HepG2 (cell line): ENCODE data around the gene TMEM9. TPM values are rescaled to one million over a fixed set of nuclear protein-coding genes. Genes with fewer than 3 reads are reported as not detected.

Experiments used
- ATAC-seq: fragments of 200-7000 bp; cut with Tn5 transposase; 3 replicates; pipeline ENCODE4 v1.9.1; 2020; ENCODE audit warnings: mild to moderate bottlenecking, moderate library complexity
- BruUV-seq: library from RNA; stranded (reverse); fragments of 400-500 nt; replicated peaks from 2 replicates; lab custom pipeline; 2021; lab: Mats Ljungman, UMichigan
- CTCF ChIA-PET: fragments of 300-600 bp; formaldehyde crosslinking; extraction: SDS; loops from one replicate; lab custom pipeline; 2021; ENCODE audit warnings: low total read pairs, inconsistent platforms, low intra/inter-chr PET ratio; lab: Yijun Ruan, JAX
- POLR2A ChIA-PET: fragments of 350-600 bp; sonication (Branson Sonifier 250); formaldehyde crosslinking; loops from one replicate; lab custom pipeline; 2020; ENCODE audit warnings: antibody characterized with exemption, inconsistent platforms; lab: Yijun Ruan, JAX
- DNase-seq: peaks from one replicate; pipeline ENCODE4 v3.0.0-alpha.2; 2015; ENCODE audit warnings: low spot score
- FAIRE-seq: peaks from 3 replicates; lab custom pipeline; 2011; peaks lifted over from hg19 to GRCh38; lab: Jason Lieb, UNC
- H2AFZ ChIP-seq: one replicate; pipeline ENCODE4 v1.6.1; 2011; ENCODE audit warnings: low read length, inconsistent platforms
- H3K27ac ChIP-seq: fragments of 300-600 bp; 3 replicates; pipeline ENCODE4 v1.8.0; 2011; ENCODE audit warnings: mixed run types, mild to moderate bottlenecking, mixed read lengths, low read length, inconsistent platforms; ENCODE audit not compliant: insufficient read depth; ENCODE audit errors: extremely low read length
- H3K27me3 ChIP-seq, 2 experiments: fragments of 200-600 bp in 1 of 2; 2 replicates in 1 of 2; 3 replicates in 1 of 2; pipeline versions ENCODE4 v1.6.0 to v1.8.0; 2011; ENCODE audit warnings: low read length in 2 of 2, mild to moderate bottlenecking in 2 of 2, moderate library complexity in 2 of 2, inconsistent platforms in 1 of 2; ENCODE audit not compliant: insufficient read depth in 2 of 2, control insufficient read depth in 1 of 2
- H3K36me3 ChIP-seq, 2 experiments: fragments of 200-600 bp in 1 of 2; replicated peaks in 1 of 2; 2 replicates in 1 of 2; 3 replicates in 1 of 2; pipeline versions ENCODE4 v1.5.1 to v1.8.0; 2011; ENCODE audit warnings: low read length in 2 of 2, inconsistent platforms in 1 of 2; ENCODE audit not compliant: insufficient read depth in 2 of 2, control insufficient read depth in 1 of 2
- H3K4me1 ChIP-seq: 2 replicates; pipeline ENCODE4 v1.5.1; 2012; ENCODE audit warnings: low read length, inconsistent platforms; ENCODE audit not compliant: insufficient read depth
- H3K4me2 ChIP-seq: 2 replicates; pipeline ENCODE4 v1.6.0; 2011; ENCODE audit warnings: low read depth, low read length, inconsistent platforms
- H3K4me3 ChIP-seq, 3 experiments: fragments of 200-600 bp in 1 of 3; sonication (generic), shearing (Covaris generic) in 1 of 3; replicated peaks in 1 of 3; 2 replicates each; pipeline ENCODE4 v1.5.1; 2011 to 2016; ENCODE audit warnings: low read length in 3 of 3, inconsistent platforms in 2 of 3, low read depth in 2 of 3, mild to moderate bottlenecking in 2 of 3, control low read depth in 1 of 3, mixed read lengths in 1 of 3; ENCODE audit not compliant: insufficient read depth in 1 of 3
- H3K79me2 ChIP-seq: one replicate; pipeline ENCODE4 v1.6.1; 2011; ENCODE audit warnings: low read length, inconsistent platforms; ENCODE audit not compliant: insufficient read depth
- H3K9ac ChIP-seq: 2 replicates; pipeline ENCODE4 v1.6.0; 2011; ENCODE audit warnings: mild to moderate bottlenecking, low read depth, low read length, inconsistent platforms; ENCODE audit not compliant: insufficient read depth
- H3K9me3 ChIP-seq: 2 replicates; pipeline ENCODE4 v1.5.1; 2012; ENCODE audit warnings: mild to moderate bottlenecking, low read length
- H4K20me1 ChIP-seq: 2 replicates; pipeline ENCODE4 v1.6.0; 2011; ENCODE audit warnings: inconsistent platforms, mild to moderate bottlenecking, low read length, moderate library complexity; ENCODE audit not compliant: insufficient read depth
- ATF2 ChIP-seq: sonication (generic); formaldehyde crosslinking; IDR thresholded peaks from 2 replicates; pipeline ENCODE4 v1.4.0; 2020; ENCODE audit warnings: missing genetic modification reagents
- CSRNP2 ChIP-seq: sonication (generic); formaldehyde crosslinking; conservative IDR thresholded peaks from 2 replicates; pipeline ENCODE4 v1.8.0; 2022; ENCODE audit warnings: low read depth, missing genetic modification reagents
- FOSL2 ChIP-seq: sonication (generic); formaldehyde crosslinking; IDR thresholded peaks from 2 replicates; pipeline ENCODE4 v1.4.0; 2020; ENCODE audit warnings: missing genetic modification reagents
- LCORL ChIP-seq, 2 experiments: fragments of 450-650 bp in 1 of 2; sonication (generic) in 1 of 2; formaldehyde crosslinking in 1 of 2; IDR thresholded peaks; 2 replicates each; pipeline versions ENCODE4 v1.5.0 to v1.6.1; 2017 to 2020; ENCODE audit warnings: antibody characterized with exemption in 1 of 2, missing genetic modification reagents in 1 of 2
- MYNN ChIP-seq: sonication (generic); formaldehyde crosslinking; IDR thresholded peaks from 2 replicates; pipeline ENCODE4 v1.4.0; 2020; ENCODE audit warnings: mild to moderate bottlenecking, low read depth, missing genetic modification reagents
- PTBP1 ChIP-seq: fragments of 200-400 bp; formaldehyde crosslinking; IDR thresholded peaks from 2 replicates; pipeline ENCODE4 v1.6.1; 2018; ENCODE audit warnings: low read length, low read depth; ENCODE audit not compliant: poor library complexity, severe bottlenecking
- RAD21 ChIP-seq: fragments of 450-650 bp; formaldehyde crosslinking; IDR thresholded peaks from 2 replicates; pipeline ENCODE4 v1.5.0; 2020; ENCODE audit warnings: mild to moderate bottlenecking
- RAD51 ChIP-seq: fragments of 450-650 bp; IDR thresholded peaks from 2 replicates; pipeline ENCODE4 v1.6.1; 2016; ENCODE audit warnings: borderline replicate concordance
- SRSF1 ChIP-seq: fragments of 200-400 bp; formaldehyde crosslinking; optimal IDR thresholded peaks from 2 replicates; pipeline ENCODE3; 2017; ENCODE audit warnings: mild to moderate bottlenecking, low read depth, low read length, moderate library complexity
- TGIF2 ChIP-seq: IDR thresholded peaks from 2 replicates; pipeline ENCODE4 v1.6.1; 2016; ENCODE audit warnings: control low read depth, missing compliant biosample characterization
- ZFP90 ChIP-seq: sonication (generic); formaldehyde crosslinking; IDR thresholded peaks from 2 replicates; pipeline ENCODE4 v1.8.0; 2022; ENCODE audit warnings: missing genetic modification reagents, mild to moderate bottlenecking, inconsistent platforms, borderline replicate concordance
- ZIK1 ChIP-seq: sonication (generic); formaldehyde crosslinking; IDR thresholded peaks from 2 replicates; pipeline ENCODE4 v1.5.0; 2020; ENCODE audit warnings: mild to moderate bottlenecking, low read depth, missing genetic modification reagents, borderline replicate concordance
- ZNF367 ChIP-seq: sonication (generic); formaldehyde crosslinking; IDR thresholded peaks from 2 replicates; pipeline ENCODE4 v1.4.0; 2020; ENCODE audit warnings: missing genetic modification reagents, borderline replicate concordance
- ZNF510 ChIP-seq: sonication (generic); formaldehyde crosslinking; IDR thresholded peaks from 2 replicates; pipeline ENCODE4 v1.4.0; 2020; ENCODE audit warnings: low read depth, mild to moderate bottlenecking, missing genetic modification reagents
- ZNF512B ChIP-seq: sonication (generic); formaldehyde crosslinking; IDR thresholded peaks from 2 replicates; pipeline ENCODE4 v1.5.1; 2020; ENCODE audit warnings: missing genetic modification reagents, mild to moderate bottlenecking, borderline replicate concordance
- ZNF557 ChIP-seq: sonication (generic); formaldehyde crosslinking; IDR thresholded peaks from 2 replicates; pipeline ENCODE4 v1.4.0; 2020; ENCODE audit warnings: missing genetic modification reagents
- ZNF616 ChIP-seq: sonication (generic); formaldehyde crosslinking; IDR thresholded peaks from 2 replicates; pipeline ENCODE4 v1.5.0; 2020; ENCODE audit warnings: low read depth, mild to moderate bottlenecking, missing genetic modification reagents
- ZNF839 ChIP-seq: sonication (generic); formaldehyde crosslinking; IDR thresholded peaks from 2 replicates; pipeline ENCODE4 v1.4.0; 2020; ENCODE audit warnings: missing genetic modification reagents, mild to moderate bottlenecking, borderline replicate concordance
- WGBS: methylation state at CpG from one replicate; pipeline ENCODE4 v1.1.6; 2017; ENCODE audit warnings: low lambda C conversion rate; 5-methylcytosine and 5-hydroxymethylcytosine counted together
- in situ Hi-C: cut with HindIII; loops from 2 replicates; pipeline ENCODE4 v1.10.0; 2017; ENCODE audit warnings: low pct_unique_long_range_greater_than_20kb; ENCODE audit not compliant: extremely low pct_ligation_motif_present
- intact Hi-C: fragments of 100-400 bp; cut with micrococcal nuclease; formaldehyde crosslinking; loops from one replicate; pipeline ENCODE4 v1.10.0; 2022; ENCODE audit not compliant: unreplicated experiment
- polyA plus RNA-seq, 8 experiments: library from polyadenylated mRNA; depleted of rRNA in 3 of 8; stranded (reverse) in 7 of 8; unstranded in 1 of 8; fragments of >200 nt; fragmentation: Illumina TruSeq in 4 of 8; extraction: Trizol in 4 of 8; gene quantifications; 2 replicates each; pipeline versions ENCODE4 v1.2.1 to v1.2.3, GENCODE V29; 2011 to 2016; ENCODE audit warnings: low read depth in 4 of 8, missing spikeins in 1 of 8, mixed read lengths in 1 of 8; ENCODE audit not compliant: insufficient read depth in 1 of 8
- total RNA-seq, 5 experiments: library from RNA; depleted of rRNA; stranded (reverse); fragments of >200 nt; fragmentation: Illumina TruSeq; extraction: Trizol; gene quantifications; 2 replicates each; pipeline ENCODE4 v1.2.3, GENCODE V29; 2016; ENCODE audit warnings: low read depth in 1 of 5

The TMEM9 gene
- total and polyA plus RNA-seq, 2 of the 13 experiments (the other 11 are each of a cell fraction or from before 2014, with no cell fraction given): 60.9 to 102 TPM

- no peaks in the 10 kb centered on the region for H4K20me1 ChIP-seq
- H2AFZ ChIP-seq: no peak overlapping the region
- H3K4me2 ChIP-seq: no peak overlapping the region
- no peak overlapping the region for H3K9ac ChIP-seq
- H3K9me3 ChIP-seq: no peaks in the 10 kb centered on the region
- peaks cover 30% of the 10 kb centered on the region for H3K4me1 ChIP-seq
- intact Hi-C loops: no loop called here
- ChIA-PET CTCF (no interaction called here), POLR2A (no interaction called here)
- H3K79me2 ChIP-seq: no peaks in the 10 kb centered on the region
- H3K27me3 ChIP-seq: peaks cover 0 to 34% of the 10 kb centered on the region in 2 experiments; a peak in 2 of 5 replicates
- ATAC-seq (no peak), DNase-seq (no peak), FAIRE-seq (no peak)
- no peak overlapping the region for H3K4me3 ChIP-seq
- in situ Hi-C loops: no loop called here
- H3K27ac ChIP-seq: no peak overlapping the region
- no peaks in the 10 kb centered on the region for H3K36me3 ChIP-seq
- BruUV-seq: no TSS peak
- WGBS: 7% methylated on average over 1 of the region's 1 CpG
- TF ChIP-seq ZNF512B (CRISPR knock-in tag) (no peak), ZIK1 (CRISPR knock-in tag) (no peak), ZNF557 (no peak), CSRNP2 (no peak), SRSF1 (no peak), RAD51 (no peak), ATF2 (CRISPR knock-in tag) (no peak), TGIF2 (CRISPR knock-in tag) (no peak), MYNN (no peak), LCORL (IDR thresholded peaks at IDR 0.05) (no peak), LCORL (CRISPR knock-in tag; IDR thresholded peaks at IDR 0.05) (no peak), ZNF616 (CRISPR knock-in tag) (no peak), ZFP90 (CRISPR knock-in tag) (no peak), ZNF839 (CRISPR knock-in tag) (no peak), ZNF367 (CRISPR knock-in tag) (no peak), RAD21 (no peak), PTBP1 (no peak), ZNF510 (CRISPR knock-in tag) (no peak), FOSL2 (CRISPR knock-in tag) (no peak)
These were observed 27.0 kb upstream of the TMEM9 start for GRCh38 chr1:201181323-201181722.
